ENCODE results near the gene PPP1R16B.

PPP1R16B gene

DNA sequence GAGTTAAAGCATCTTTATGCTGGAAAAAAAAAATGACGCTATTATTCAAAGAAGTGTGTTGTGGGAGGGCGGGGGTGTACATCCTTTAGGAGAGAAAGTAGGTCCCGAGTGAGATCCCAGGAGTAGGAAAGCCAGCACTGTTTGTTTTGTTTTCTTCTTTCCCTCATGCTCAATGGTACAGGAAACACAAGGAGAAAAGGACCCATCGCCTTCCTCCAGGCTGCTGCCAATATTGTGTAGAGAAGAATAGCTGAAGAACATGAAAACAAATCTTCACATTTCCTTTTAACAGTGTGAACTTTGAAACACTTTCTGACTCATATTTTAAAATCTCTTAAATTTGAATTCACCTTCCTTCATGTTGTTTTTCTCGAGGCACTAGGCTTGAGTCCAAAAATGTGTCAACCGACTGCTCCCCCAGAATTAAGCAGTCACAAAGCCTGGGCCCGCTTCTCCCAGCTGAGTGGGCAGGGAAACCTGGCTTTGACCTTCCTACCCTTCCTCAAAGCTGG, 22.3 kb downstream of the PPP1R16B start:
- DNase-seq (ENCODE audit: low spot score): no peak

DNA sequence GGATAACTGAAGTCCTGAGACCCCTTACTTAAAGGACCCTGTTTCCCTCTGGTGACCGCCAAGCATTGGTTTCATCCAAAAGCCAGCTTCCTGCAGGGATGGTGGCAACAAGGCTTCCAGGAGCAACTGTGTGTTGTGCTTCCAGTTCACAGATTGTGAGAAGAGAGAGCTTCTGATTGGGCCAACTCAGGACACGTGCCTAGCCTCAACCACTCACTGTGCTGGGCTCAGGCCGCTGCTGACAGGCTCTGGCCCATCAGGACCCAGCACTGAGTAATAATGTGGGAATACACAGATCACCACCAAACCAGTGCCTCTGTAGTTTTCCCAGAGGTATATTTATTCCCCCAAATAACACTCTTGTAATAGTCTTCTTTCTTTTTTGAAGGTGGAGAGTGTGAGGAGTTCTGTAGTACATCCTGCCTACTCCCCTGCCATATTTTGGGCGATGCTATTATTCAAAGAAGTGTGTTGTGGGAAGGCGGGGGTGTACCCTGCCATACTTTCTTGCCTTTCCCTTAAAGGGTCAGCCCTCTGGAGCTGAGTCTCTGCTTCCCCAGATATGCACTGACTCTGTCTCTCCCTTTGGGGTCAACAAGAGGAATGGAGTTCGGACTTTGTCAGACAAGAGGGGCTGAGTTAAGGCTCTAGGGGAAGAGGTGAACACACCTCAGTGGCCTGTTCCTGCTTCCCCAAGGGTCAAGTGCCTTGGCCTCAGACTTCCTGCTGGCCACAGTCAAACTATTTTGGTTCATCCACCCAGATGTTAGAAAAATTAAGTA, 23.2 kb downstream of the PPP1R16B start:
- DNase-seq (ENCODE audit: low spot score): no peak

DNA sequence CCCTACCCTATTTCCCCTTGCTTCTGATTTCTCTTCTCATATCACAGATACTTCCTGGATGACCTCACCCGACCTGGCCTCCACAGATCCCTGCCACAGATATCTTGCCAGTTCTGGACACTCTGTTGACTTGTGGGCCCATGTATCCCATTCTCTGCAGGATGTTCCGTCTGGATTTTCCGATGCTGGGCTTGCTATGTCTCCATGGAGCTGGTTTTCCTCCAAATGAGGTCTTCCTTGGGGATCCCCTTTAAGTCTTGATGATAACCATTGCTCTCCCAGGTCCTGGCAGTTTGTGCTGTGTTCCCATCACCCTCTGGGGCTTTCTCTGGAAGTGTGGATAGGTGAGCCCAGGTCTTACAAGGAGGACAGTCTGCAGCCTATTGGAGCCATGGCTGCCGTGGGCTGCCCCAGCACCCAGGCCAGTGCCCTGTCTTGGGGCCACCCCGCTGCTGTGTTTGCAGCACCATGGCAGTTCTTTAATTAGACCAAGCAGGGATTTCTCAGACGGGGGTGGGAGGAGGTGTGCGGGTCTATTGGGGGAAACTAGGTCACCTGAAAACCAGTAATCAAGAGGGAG, 23.9 kb downstream of the PPP1R16B start:
- no peak for DNase-seq (ENCODE audit: low spot score)

DNA sequence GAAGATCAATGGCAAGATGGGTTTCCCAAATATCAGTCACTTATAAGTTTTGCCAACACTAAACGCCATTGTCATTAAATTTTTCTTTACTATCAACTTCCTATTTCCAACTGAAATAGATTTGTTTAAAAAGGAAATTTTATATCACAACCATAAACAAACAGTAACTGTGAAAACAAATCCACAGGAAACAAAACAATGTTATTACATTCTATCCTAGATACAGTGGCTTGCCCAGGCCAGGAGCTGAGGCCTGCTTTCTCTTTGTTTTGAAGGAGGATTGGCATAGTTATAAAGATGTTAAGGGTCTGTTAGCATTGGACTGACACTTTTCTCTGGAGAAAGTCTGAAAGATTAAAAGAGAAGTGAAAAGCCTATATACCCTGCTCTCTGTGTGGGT, 24.9 kb downstream of the PPP1R16B start:
- no peak for DNase-seq (ENCODE audit: low spot score)

DNA sequence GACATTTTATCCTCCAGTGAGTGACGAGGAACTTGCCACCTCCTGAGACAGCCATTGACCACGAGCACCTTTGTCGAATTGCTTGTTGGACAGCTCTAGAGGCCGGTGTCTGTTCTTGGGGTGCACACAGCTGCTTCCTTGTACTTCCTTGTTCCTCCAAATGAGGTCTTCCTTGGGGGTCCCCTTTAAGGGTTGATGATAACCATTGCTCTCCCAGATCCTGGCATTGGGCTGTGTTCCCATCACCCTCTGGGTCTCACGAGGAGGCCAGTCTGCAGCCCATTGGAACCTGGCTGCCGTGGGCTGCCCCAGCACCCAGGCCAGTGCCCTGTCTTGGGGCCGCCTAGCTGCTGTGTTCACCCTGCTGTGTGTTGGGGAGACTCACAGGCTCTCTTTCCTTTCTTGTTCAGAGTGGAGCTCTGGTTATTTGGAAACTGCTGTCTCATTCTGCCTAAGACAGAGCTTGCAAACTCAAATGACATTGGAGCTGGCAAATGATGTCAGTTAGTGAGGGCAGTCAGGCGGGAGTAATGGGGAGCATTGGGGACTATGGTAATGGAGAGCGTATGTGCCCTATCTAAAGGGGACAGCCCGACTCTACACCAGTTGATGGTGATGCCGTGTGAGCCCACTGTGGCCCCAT, 25.7 kb downstream of the PPP1R16B start:
- no peak for DNase-seq (ENCODE audit: low spot score)

DNA sequence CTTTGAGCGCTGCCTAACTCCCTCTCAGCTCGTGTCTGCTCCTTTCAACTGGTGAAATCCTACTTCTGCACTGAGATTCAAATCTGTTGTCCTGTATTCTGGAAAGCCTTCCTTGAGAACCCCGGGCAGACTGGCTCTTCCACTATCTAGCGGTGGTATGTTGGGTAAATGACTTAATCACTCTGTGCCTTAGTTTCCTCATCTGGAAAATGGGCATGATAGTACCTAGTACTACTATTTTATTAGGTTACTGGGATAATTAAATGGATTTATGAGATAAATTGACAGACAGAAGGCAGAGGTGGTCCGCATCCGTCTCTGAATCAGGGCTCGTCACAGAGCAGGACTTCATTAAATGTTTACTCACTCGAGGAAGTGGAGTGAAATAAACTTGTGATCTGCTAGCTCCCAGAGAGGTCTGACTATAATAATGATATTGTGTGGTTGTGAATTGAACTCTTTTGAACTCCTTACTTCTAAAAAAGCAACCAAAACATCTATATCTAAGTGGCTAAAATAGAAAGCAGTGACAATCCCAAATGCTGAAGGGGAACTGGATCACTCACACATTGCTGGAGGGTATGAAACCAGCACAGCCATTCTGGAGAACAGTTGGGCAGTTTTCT, 26.6 kb downstream of the PPP1R16B start:
- DNase-seq (ENCODE audit: low spot score): no peak

DNA sequence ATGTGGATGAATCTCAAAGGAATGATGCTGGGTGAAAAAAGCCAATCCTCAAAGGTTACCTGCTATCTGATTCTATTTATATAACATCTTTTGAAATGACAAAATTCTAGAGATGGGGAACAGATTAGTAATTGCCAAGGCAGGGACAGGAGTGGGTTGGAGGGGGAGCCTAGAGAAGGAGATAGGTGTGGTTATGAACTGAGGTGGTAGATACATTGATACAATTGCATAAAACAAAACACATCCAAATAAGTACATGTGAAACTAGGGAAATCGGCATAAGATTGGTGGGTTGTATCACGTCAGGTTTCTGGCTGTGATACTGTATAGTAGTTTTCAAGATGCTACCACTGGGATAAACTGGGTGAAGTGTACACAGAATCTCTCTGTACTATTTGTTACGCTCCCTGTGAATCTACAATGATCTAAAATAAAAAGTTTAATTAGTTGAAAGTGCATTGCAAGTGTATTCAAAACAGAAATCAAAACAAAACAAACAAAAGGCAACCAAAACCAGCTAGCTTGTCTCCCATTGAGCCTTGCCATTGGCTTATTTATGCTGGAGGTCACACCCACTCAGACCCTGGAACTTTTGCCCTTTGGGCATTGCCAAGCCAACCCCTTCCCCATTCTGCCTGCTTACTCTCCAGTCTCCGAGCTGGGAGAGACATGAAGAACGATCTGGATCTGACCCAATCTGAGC, 27.8 kb downstream of the PPP1R16B start:
- no peak for DNase-seq (ENCODE audit: low spot score)

DNA sequence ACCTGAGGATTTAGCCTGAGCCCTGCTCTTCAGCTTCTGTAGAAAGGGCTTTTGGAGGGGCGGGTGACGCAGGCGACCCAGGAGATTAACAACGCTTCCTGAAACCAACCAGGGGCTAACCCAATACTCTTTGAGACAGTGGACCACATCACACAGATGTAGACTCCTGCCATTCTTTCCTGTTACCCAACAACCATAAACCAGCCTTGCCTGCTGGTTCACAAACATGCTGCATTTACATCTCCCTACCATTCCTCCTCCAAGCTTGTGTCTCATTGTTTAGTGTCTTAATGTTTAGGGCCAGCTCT, 28.3 kb downstream of the PPP1R16B start:
- no peak for DNase-seq (ENCODE audit: low spot score)

DNA sequence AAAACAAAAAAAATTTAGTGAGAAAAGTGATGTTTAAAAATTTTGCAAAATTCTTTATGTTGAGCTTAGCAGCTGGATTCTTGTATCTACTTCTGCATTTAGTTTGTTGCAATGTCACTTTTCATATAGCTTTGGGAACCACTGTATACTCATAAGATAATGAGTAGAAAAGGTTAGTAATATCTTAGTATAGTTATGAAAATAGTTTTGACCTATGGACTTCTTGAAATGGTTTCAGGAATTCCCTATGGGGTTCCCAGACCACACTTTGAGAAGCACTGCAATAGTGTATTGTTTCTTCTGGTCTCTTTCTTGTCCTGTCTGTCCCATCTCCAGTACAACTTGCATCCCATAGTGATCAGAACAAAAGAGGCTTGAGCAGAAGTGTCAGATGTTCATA, 29.4 kb downstream of the PPP1R16B start:
- DNase-seq (ENCODE audit: low spot score): no peak

DNA sequence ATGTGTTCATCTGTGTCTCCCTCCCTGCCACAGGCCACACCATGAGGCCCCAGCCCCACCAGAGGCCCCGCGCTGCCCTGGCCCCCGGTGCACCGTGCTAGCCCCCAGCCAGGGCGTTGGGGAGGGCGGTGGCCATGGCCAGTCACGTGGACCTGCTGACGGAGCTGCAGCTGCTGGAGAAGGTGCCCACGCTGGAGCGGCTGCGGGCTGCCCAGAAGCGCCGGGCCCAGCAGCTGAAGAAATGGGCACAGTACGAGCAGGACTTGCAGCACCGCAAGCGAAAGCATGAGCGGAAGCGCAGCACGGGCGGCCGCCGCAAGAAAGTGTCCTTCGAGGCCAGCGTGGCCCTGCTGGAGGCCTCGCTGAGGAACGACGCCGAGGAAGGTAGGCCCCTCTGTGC, 30.3 kb downstream of the PPP1R16B start:
- DNase-seq (ENCODE audit: low spot score): no peak

DNA sequence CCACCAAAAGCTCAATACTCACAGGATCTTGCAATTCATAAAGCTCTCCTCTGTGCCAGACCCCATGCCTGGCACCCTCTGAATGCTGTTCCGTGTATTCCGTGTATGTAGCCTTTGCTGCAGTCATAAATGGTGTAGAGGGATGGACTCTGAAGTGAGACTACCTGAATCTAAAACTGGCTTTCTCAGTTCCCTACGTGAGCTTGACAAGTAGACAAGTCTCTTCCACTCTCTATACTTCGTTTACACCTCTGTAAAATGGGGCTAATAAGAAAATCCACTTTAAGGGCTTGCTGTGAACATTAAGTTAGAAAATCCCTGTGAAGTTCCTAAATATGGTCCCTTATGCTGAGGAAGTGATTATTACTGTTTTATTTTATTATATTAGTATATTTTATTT, 31.5 kb downstream of the PPP1R16B start:
- no peak for DNase-seq (ENCODE audit: low spot score)

DNA sequence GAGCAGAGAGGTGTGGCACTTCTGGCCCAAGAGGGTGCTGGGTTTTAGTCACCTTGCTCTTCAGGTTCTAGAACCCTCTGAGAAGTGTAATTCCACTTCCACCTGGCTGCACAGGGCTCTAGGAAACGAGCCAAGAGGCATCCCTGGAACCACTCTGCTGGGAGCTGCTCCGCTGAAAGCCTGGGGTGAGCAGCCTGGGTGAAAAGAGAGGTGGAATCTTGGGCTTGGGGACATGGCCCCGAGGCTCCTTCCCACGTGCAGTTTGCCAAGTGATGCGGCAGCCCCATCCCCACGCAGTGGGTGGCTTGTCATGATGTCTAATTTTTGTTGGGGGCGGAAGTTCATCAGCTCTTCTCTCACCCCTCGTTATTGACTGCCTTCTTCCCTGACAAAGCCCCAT, 32.8 kb downstream of the PPP1R16B start:
- no peak for DNase-seq (ENCODE audit: low spot score)

DNA sequence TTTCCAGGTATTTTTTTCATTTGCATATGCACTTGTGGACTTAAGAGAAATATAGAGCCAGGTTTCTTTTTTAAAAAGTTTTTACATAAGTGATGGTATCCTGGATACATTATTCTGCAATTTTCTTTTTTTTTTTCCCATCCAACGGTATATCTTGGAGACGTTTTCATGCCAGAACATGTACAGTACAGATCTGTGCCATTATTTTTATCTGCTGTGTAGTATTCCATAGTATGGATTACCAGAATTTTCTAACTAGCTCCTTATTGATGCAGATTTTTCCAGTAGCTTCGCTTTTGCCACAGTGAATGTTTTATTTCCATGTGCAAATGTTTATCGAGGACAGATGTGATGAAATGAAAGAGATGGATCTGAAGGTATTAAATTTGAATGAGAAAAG, 34.1 kb downstream of the PPP1R16B start:
- no peak for DNase-seq (ENCODE audit: low spot score)

DNA sequence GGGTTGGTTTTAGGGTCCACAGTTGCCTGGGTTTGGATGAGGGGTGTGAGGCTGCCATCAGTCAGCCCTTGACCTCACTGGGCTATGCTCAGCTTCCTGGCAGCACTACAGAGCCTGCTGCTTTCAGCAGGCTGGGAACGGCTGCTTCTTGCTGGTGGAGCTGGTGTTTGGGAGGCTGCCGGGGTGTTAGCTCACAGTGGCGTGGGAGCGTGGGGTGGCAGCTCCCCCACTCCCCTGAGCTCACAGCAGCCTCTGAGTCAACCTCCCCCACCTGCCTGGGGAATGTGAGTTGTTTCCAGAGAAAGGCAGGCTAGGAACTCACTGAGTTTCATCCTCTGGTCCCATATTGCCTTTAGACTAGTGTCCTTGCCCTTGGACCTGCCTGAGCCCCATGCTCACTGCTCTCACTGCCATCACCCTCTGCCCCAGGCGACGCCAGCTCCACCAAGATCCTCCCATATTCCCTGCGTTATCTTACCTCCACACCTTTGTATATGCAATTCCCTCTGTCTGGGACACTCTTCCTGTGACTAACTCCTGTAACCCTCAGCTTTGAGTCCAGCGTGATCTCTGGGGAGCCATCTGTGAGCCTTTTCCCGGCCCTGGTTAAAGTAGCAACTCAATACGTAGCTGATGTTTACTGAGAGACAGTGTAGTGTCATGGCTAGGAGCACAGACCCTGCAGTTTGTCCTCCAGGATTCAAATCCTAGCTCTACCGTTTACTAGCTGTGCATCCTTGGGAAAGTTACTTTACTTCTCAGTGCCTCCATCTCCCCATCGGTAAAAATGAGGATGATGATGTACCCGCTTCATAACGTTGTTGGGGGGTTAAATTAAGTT, 34.8 kb downstream of the PPP1R16B start:
- no peak for DNase-seq (ENCODE audit: low spot score)

DNA sequence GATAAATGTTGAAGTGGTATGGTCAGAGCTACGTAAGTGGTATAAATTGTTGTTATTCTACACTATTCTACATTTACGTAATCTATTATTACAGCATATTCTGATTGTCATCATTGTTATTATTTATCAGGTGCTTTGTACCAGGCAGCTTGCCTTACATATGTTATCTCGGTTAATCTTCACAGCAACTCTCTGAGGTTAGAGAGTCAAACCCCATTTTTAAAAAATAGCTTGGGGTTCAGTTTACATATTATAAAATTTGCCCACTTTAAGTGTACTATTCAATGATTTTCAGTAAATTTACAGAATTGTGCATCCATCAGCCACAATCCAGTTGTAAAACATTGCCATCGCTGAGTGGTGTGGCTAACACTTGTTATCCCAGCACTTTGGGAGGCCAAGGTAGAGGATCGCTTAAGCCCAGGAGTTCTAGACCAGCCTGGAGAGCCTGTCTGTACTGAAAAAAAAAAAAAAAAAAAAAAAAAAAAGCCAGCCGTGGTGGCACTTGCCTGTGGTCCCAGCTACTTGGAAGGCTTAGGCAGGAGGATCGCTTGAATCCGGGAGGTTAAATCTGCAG, 35.5 kb downstream of the PPP1R16B start:
- DNase-seq (ENCODE audit: low spot score): no peak

DNA sequence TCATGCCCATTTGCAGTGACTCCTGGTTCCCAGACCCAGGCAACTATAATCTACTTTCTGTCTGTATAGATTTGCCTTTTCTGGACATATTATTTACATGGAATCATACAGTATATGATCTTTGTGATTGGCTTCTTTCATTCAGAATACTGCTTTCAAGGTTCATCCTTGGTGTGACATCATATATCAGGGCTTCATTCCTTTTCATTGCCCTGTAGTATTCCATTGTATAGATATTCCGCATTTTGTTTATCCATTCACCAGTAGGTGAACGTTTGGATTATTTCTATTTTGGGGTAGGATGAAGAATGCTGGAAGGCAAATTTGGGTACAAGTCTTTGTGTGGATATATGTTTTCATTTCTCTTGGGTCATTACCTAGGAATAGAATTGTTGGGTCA, 36.1 kb downstream of the PPP1R16B start:
- no peak for DNase-seq (ENCODE audit: low spot score)

DNA sequence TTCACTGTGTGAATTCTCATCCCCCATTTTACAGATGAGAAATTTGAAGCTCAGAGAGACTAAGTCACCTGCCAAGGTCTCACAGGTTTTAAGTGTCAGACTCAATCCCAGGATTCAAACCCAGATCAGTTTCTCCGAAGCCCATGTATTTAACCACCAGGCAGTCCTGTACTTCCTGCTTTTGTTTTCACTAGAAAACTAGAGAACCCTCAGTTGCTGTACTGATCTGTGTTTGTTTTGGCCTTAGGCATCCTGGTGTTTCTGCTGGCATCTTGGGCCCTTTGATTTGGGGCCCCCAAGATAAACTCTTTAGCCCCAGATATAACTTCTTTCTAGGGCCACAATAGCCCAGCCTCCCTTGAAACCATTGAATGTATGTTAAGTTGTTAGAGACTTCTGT, 36.5 kb downstream of the PPP1R16B start:
- DNase-seq (ENCODE audit: low spot score): no peak

DNA sequence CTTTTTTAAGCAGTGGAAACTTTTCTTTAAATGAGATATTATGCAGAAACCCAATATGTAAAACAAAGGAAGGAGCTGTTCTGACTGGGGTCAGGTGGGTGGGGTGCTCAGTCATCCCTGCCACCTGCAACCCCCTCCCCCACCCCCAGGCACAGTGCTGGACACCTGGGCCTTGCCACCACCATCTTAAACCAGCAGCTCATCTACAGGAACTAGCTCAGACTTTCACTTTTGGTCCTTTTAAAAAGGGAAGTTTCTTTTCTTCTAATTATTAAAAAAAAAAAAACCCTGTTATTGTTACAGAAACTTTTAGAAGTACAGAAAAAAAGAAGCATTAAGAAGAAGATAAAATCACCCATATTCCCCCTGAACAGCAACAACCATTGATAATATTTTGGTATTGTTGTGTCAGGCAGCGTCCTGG, 37.1 kb downstream of the PPP1R16B start:
- no peak for DNase-seq (ENCODE audit: low spot score)

DNA sequence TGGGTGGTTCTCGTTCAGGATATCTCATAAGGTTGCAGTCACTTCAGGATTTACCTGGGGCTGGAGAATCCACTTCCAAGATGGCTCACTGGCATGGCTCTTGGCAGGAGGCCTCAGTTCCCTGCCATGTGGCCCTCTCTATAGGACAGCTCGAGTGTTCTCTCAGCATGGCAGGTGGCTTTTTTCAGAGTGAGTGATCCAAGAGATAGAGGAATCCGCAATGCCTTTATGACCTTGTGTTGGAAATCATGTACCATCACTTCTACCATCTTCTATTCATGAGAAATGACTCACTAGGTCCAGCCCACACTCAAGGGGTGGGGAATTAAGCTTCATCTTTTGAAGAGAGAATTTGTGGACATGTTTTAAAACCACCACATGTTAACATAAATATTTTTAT, 37.8 kb downstream of the PPP1R16B start:
- no peak for DNase-seq (ENCODE audit: low spot score)

DNA sequence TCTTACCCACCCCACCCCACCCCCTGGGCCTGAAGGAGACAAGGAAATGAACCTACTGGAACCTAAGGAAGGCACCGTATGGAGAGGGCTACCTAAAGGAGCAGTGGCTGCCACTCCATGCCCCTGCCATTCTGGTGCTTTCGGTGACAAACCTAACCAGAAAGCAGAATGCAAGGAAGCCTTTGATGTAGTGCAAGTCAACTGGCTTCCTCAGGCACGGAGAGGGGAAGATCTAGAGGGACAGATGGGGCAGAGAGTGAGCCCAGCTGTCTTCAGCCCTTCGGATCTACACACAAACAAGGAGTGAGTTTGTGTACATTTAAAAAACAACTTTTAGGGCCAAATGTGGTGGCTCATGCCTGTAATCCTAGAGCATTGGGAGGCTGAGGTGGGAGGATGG, 39.5 kb downstream of the PPP1R16B start:
- DNase-seq (ENCODE audit: low spot score): no peak

DNA sequence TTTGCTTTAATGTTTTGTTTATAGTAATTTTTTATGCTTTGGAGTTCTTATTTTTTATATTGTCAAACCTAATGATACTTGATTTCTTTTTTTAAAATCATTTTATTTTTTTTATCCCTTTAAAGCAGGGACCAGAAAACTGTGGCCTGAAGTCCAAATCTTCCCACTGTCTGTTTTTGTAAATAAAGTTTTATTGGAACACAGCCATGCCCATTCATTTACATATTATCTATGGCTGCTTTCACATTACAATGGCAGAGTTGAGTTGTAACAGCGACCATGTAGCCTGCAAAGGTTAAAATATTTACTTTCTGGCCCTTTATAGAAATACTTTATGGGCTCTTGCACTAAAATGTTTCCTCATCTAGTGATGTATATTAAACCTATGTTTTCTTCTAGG, 42.3 kb downstream of the PPP1R16B start:
- DNase-seq (ENCODE audit: low spot score): no peak

All from hepatic stellate cell (primary cell).